ENCODE measurements around the gene IL1A.

IL1A gene

DNA sequence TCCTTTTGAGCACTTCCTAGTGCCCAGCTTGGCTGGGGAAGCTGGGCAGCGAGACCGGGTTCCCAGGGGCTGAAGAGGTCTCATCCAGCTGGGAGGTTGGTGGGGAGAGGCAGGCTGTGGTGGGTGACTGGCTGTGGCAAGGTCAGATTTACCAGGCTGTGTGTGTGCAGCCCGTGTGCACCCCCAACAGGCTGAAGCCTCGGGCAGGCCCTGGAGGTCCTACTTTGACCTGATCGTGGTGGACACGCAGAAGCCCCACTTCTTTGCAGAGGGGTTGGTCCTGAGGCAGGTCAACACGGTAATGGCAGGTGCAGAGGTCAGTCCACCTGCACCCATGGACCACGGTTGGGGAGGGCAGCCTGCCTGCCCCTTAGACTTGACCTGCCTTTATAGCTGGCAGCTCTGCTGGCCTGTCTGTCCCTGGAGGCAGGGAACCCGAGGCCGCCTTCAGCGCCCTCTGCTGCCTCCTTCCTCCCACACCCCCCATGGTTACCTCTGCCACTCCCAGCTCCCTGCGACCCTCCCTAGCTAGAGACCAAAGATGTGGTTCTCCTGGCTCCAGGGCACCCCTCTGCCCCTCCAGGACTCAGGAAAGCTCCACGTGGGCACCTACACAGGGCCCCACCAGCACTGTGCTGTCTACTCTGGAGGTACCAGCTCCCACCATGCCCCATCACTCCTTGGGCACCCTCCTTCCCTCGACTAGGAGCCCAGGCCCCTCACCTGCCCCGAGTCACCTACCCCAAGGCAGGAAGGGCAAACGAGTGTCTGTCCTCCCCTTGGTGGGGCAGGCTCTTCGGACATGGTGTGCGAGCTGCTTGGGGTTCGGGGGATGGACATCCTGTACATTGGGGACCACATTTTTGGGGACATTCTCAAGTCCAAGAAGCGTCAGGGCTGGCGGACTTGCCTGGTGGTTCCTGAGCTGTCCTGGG, 59.4 kb downstream of the IL1A start:
- DNase-seq: no peak

- no peak for DNase-seq
Observed at GRCh38 chr2:112723995-112724394, 60.3 kb downstream of the IL1A start.

All from activated effector memory CD4-positive, alpha-beta T cell treated with Interleukin-2 at 50 U/mL for 16 hours (primary cell).